Fibroblast of lung (primary cell): ENCODE data around the gene COL27A1. TPM values are rescaled to one million over a fixed set of nuclear protein-coding genes. Genes with fewer than 3 reads are reported as not detected.

Source experiments
- DNase-seq, 2 donors: peaks; one replicate each; pipeline versions ENCODE4 v3.0.0 to v3.0.0-alpha.2; 2010; ENCODE audit warnings: low read depth in 2 of 2
- H2AFZ ChIP-seq: 2 replicates; pipeline ENCODE4 v1.5.1; 2012; ENCODE audit warnings: low read length, control low read depth, inconsistent platforms
- H3K27ac ChIP-seq: 2 replicates; pipeline ENCODE4 v1.5.1; 2011; ENCODE audit warnings: low read length, control low read depth; ENCODE audit not compliant: insufficient read depth
- H3K27me3 ChIP-seq: 2 replicates; pipeline ENCODE4 v1.5.1; 2011; ENCODE audit warnings: mild to moderate bottlenecking, low read length; ENCODE audit not compliant: control insufficient read depth, insufficient read depth
- H3K36me3 ChIP-seq: 2 replicates; pipeline ENCODE4 v1.5.1; 2011; ENCODE audit warnings: low read length; ENCODE audit not compliant: control insufficient read depth, insufficient read depth
- H3K4me1 ChIP-seq: 2 replicates; pipeline ENCODE4 v1.5.1; 2011; ENCODE audit warnings: low read length; ENCODE audit not compliant: control insufficient read depth, insufficient read depth; ENCODE audit errors: extremely low read depth
- H3K4me2 ChIP-seq: 2 replicates; pipeline ENCODE4 v1.5.1; 2011; ENCODE audit warnings: low read length, control low read depth; ENCODE audit not compliant: insufficient read depth; ENCODE audit errors: extremely low read depth
- H3K4me3 ChIP-seq, 4 experiments: fragments of 200-600 bp in 1 of 4; sonication (generic) in 1 of 4; replicated peaks in 1 of 4; 2 replicates each; pipeline ENCODE4 v1.5.1; 2011 to 2016; ENCODE audit warnings: low read length in 4 of 4, low read depth in 3 of 4, mild to moderate bottlenecking in 3 of 4, control low read depth in 2 of 4, inconsistent platforms in 1 of 4, mixed read lengths in 1 of 4; ENCODE audit not compliant: insufficient read depth in 1 of 4; ENCODE audit errors: control extremely low read depth in 1 of 4
- H3K79me2 ChIP-seq: 2 replicates; pipeline ENCODE4 v1.5.1; 2012; ENCODE audit warnings: mild to moderate bottlenecking, low read length, inconsistent platforms; ENCODE audit not compliant: control insufficient read depth, insufficient read depth
- H3K9ac ChIP-seq: 2 replicates; pipeline ENCODE4 v1.5.1; 2011; ENCODE audit warnings: mild to moderate bottlenecking, low read length, control low read depth; ENCODE audit not compliant: insufficient read depth
- H3K9me3 ChIP-seq: 2 replicates; pipeline ENCODE4 v1.5.1; 2012; ENCODE audit warnings: low read depth, low read length; ENCODE audit not compliant: control insufficient read depth, insufficient read depth
- H4K20me1 ChIP-seq: 2 replicates; pipeline ENCODE4 v1.5.1; 2011; ENCODE audit warnings: low read length; ENCODE audit not compliant: control insufficient read depth, insufficient read depth; ENCODE audit errors: extremely low read depth
- CTCF ChIP-seq, 2 donors: IDR thresholded peaks in 1 of 2; conservative IDR thresholded peaks in 1 of 2; 1 replicate in 1 of 2; 2 replicates in 1 of 2; pipeline ENCODE4 v1.5.1; 2011 to 2012; ENCODE audit warnings: low read length in 2 of 2, control low read depth in 1 of 2, inconsistent platforms in 1 of 2, low read depth in 1 of 2, mild to moderate bottlenecking in 1 of 2
- EZH2 ChIP-seq: IDR thresholded peaks from 2 replicates; pipeline ENCODE4 v1.5.1; 2012; ENCODE audit warnings: low read length, control low read depth, mild to moderate bottlenecking; ENCODE audit errors: missing control alignments
- polyA plus RNA-seq, 2 donors: library from polyadenylated mRNA; depleted of rRNA in 1 of 2; stranded (reverse) in 1 of 2; unstranded in 1 of 2; fragments of >200 nt; gene quantifications; 2 replicates each; pipeline ENCODE4 v1.2.1, GENCODE V29; 2011 to 2012; ENCODE audit warnings: missing spikeins in 1 of 2
- total RNA-seq: library from RNA; depleted of rRNA; stranded (reverse); fragments of >200 nt; gene quantifications from 2 replicates; pipeline ENCODE4 v1.2.1, GENCODE V29; 2014

The COL27A1 gene
- total and polyA plus RNA-seq, 2 donors (not counting 1 experiment from before 2014, with no cell fraction given), result 2.4 to 5.4 TPM

- H3K9ac ChIP-seq, result no peak overlapping the region
- no peaks in the 10 kb centered on the region for H3K4me1 ChIP-seq
- no peak for DNase-seq
- no peaks in the 10 kb centered on the region for H4K20me1 ChIP-seq
- no peaks in the 10 kb centered on the region for H3K36me3 ChIP-seq
- peaks cover 23% of the 10 kb centered on the region for H3K27me3 ChIP-seq
- H3K9me3 ChIP-seq, result no peaks in the 10 kb centered on the region
- H3K4me2 ChIP-seq, result no peak overlapping the region
- no peak overlapping the region for H3K4me3 ChIP-seq
- no peak overlapping the region for H2AFZ ChIP-seq
- no peak overlapping the region for H3K27ac ChIP-seq
- H3K79me2 ChIP-seq, result no peaks in the 10 kb centered on the region
- no peak for TF ChIP-seq EZH2
- no peak for TF ChIP-seq CTCF (conservative IDR thresholded peaks at IDR 0.05 in 1 of 2, IDR thresholded peaks at IDR 0.05 in 1 of 2; ENCODE audit: low read depth in 1 of 2, low read length in 2 of 2)
Measured at GRCh38 chr9:114123031-114123977, 32.0 kb upstream of the COL27A1 start.

GRCh38 chr9:114124138-114124537 is 31.2 kb upstream of the COL27A1 start:
- Histone ChIP-seq H3K4me1 (no peaks in the 10 kb centered on the region), H3K79me2 (no peaks in the 10 kb centered on the region), H3K9ac (no peak overlapping the region), H3K36me3 (no peaks in the 10 kb centered on the region), H4K20me1 (no peaks in the 10 kb centered on the region), H2AFZ (no peak overlapping the region), H3K4me3 (no peak overlapping the region), H3K4me2 (no peak overlapping the region), H3K9me3 (no peaks in the 10 kb centered on the region), H3K27me3 (peaks cover 22% of the 10 kb centered on the region), H3K27ac (no peak overlapping the region)
- no peak for DNase-seq
- no peak for TF ChIP-seq EZH2
- TF ChIP-seq CTCF (conservative IDR thresholded peaks at IDR 0.05 in 1 of 2, IDR thresholded peaks at IDR 0.05 in 1 of 2; ENCODE audit: low read depth in 1 of 2, low read length in 2 of 2), result no peak

GRCh38 chr9:114124666-114125475 is 30.5 kb upstream of the COL27A1 start:
- no peaks in the 10 kb centered on the region for H3K79me2 ChIP-seq
- H3K27me3 ChIP-seq, result peaks cover 16% of the 10 kb centered on the region
- H3K4me1 ChIP-seq, result no peaks in the 10 kb centered on the region

More at GRCh38 chr9:114124666-114125475, 30.5 kb upstream of the COL27A1 start:
- H4K20me1 ChIP-seq, result no peaks in the 10 kb centered on the region
- no peaks in the 10 kb centered on the region for H3K9me3 ChIP-seq
- TF ChIP-seq EZH2 (no peak), CTCF (conservative IDR thresholded peaks at IDR 0.05 in 1 of 2, IDR thresholded peaks at IDR 0.05 in 1 of 2; ENCODE audit: low read depth in 1 of 2, low read length in 2 of 2) (no peak)
- H3K4me3 ChIP-seq, result no peak overlapping the region
- H3K27ac ChIP-seq, result no peak overlapping the region
- H3K9ac ChIP-seq, result no peak overlapping the region
- DNase-seq, result no peak
- no peak overlapping the region for H2AFZ ChIP-seq
- no peaks in the 10 kb centered on the region for H3K36me3 ChIP-seq
- no peak overlapping the region for H3K4me2 ChIP-seq
